ENCODE data around the gene CCN6.

CCN6 gene

DNA sequence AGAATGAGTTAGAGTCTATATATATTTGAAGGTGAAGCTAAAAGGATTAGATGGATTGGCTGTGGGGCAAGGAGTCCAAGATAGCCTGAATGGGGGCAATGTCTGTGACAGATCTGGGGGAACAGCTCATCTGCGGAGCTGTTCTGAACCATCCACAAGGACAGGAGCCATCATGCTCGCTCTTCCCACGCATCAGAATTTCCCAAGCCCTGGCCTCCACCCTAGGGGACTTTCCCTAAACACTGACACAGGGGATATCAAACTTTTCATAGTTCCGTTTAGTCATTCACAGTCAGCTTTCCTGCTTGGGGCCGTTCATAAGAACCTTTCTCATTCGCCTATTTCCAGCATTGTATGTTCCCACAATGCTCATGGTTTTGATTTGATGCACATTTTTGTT lies 37.6 kb upstream of the CCN6 start:
- Histone ChIP-seq H3K36me3 (ENCODE audit: control insufficient read depth in 1 of 2, insufficient read depth in 2 of 2, low read length in 2 of 2) (no peaks in the 10 kb centered on the region), H3K27me3 (ENCODE audit: control insufficient read depth in 1 of 2, insufficient read depth in 2 of 2, low read length in 2 of 2) (no peaks in the 10 kb centered on the region), H3K27ac (ENCODE audit: low read depth, low read length) (no peak overlapping the region), H3K4me3 (ENCODE audit: low read depth in 1 of 2, low read length in 2 of 2) (no peak overlapping the region), H3K9ac (ENCODE audit: low read depth in 1 of 2, low read length in 2 of 2) (no peak overlapping the region), H3K9me3 (ENCODE audit: control insufficient read depth in 1 of 2, low read length in 2 of 2) (no peaks in the 10 kb centered on the region), H3K4me1 (ENCODE audit: control insufficient read depth in 1 of 2, insufficient read depth in 2 of 2, low read length in 2 of 2) (peaks cover 0 to 10% of the 10 kb centered on the region in 2 donors)

DNA sequence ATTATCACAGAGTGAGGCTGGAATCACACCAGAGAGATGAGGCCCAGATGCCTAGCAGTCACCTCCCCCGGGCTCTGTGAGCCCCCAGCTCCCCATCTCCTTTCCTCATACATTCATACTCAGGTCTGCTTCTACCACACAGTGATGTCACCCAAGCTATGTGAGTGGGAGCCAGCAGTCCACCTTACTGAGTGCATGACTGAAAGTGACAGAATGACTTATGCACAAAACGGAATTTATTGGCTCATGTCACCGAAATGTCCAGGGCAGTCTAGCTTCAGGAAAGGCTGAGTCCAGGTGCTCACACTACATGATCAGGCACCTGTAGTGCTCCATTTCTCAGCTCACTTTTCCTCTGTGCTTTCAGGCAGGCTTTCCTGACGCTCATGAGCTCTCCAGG lies 36.7 kb upstream of the CCN6 start:
- Histone ChIP-seq H3K9me3 (ENCODE audit: control insufficient read depth in 1 of 2, low read length in 2 of 2) (no peaks in the 10 kb centered on the region), H3K27me3 (ENCODE audit: control insufficient read depth in 1 of 2, insufficient read depth in 2 of 2, low read length in 2 of 2) (no peaks in the 10 kb centered on the region), H3K36me3 (ENCODE audit: control insufficient read depth in 1 of 2, insufficient read depth in 2 of 2, low read length in 2 of 2) (no peaks in the 10 kb centered on the region), H3K4me3 (ENCODE audit: low read depth in 1 of 2, low read length in 2 of 2) (no peak overlapping the region), H3K4me1 (ENCODE audit: control insufficient read depth in 1 of 2, insufficient read depth in 2 of 2, low read length in 2 of 2) (peaks cover 0 to 10% of the 10 kb centered on the region in 2 donors), H3K27ac (ENCODE audit: low read depth, low read length) (no peak overlapping the region), H3K9ac (ENCODE audit: low read depth in 1 of 2, low read length in 2 of 2) (no peak overlapping the region)

- Histone ChIP-seq H3K9ac (ENCODE audit: low read depth in 1 of 2, low read length in 2 of 2) (no peak overlapping the region), H3K27me3 (ENCODE audit: control insufficient read depth in 1 of 2, insufficient read depth in 2 of 2, low read length in 2 of 2) (no peaks in the 10 kb centered on the region), H3K36me3 (ENCODE audit: control insufficient read depth in 1 of 2, insufficient read depth in 2 of 2, low read length in 2 of 2) (no peaks in the 10 kb centered on the region), H3K4me1 (ENCODE audit: control insufficient read depth in 1 of 2, insufficient read depth in 2 of 2, low read length in 2 of 2) (peaks cover 0 to 10% of the 10 kb centered on the region in 2 donors), H3K27ac (ENCODE audit: low read depth, low read length) (no peak overlapping the region), H3K9me3 (ENCODE audit: control insufficient read depth in 1 of 2, low read length in 2 of 2) (no peaks in the 10 kb centered on the region), H3K4me3 (ENCODE audit: low read depth in 1 of 2, low read length in 2 of 2) (no peak overlapping the region)
These were observed 36.0 kb upstream of the CCN6 start for GRCh38 chr6:112017760-112018537.

- no peak overlapping the region for H3K4me3 ChIP-seq (ENCODE audit: low read depth in 1 of 2, low read length in 2 of 2)
- no peaks in the 10 kb centered on the region for H3K36me3 ChIP-seq (ENCODE audit: control insufficient read depth in 1 of 2, insufficient read depth in 2 of 2, low read length in 2 of 2)
- no peaks in the 10 kb centered on the region for H3K9me3 ChIP-seq (ENCODE audit: control insufficient read depth in 1 of 2, low read length in 2 of 2)
- H3K4me1 ChIP-seq (ENCODE audit: control insufficient read depth in 1 of 2, insufficient read depth in 2 of 2, low read length in 2 of 2), result peaks cover 0 to 10% of the 10 kb centered on the region in 2 donors
- H3K9ac ChIP-seq (ENCODE audit: low read depth in 1 of 2, low read length in 2 of 2), result no peak overlapping the region
- H3K27me3 ChIP-seq (ENCODE audit: control insufficient read depth in 1 of 2, insufficient read depth in 2 of 2, low read length in 2 of 2), result no peaks in the 10 kb centered on the region
- H3K27ac ChIP-seq (ENCODE audit: low read depth, low read length), result no peak overlapping the region
These were observed 35.1 kb upstream of the CCN6 start for GRCh38 chr6:112018619-112019416.

DNA sequence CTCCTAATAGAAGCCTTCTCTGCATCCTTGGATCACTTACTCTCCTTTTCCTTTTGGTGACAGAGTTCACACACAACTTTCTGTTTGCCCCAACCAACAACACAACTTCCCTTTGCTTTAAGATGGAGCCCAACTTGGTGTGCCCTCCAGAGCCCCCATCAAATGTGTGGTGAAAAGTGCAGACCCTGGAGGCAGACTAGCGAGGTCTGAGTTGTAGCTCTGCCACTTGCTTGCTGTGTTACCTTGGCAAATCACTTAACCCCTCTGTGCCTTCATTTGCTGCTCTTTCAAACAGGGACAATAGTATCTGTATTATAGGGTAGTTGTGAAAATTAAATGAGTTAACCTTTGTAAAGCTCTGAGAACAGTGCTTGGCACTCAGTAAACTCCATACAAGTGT lies 34.3 kb upstream of the CCN6 start:
- Histone ChIP-seq H3K9ac (ENCODE audit: low read depth in 1 of 2, low read length in 2 of 2) (no peak overlapping the region), H3K36me3 (ENCODE audit: control insufficient read depth in 1 of 2, insufficient read depth in 2 of 2, low read length in 2 of 2) (no peaks in the 10 kb centered on the region), H3K27ac (ENCODE audit: low read depth, low read length) (no peak overlapping the region), H3K27me3 (ENCODE audit: control insufficient read depth in 1 of 2, insufficient read depth in 2 of 2, low read length in 2 of 2) (no peaks in the 10 kb centered on the region), H3K4me3 (ENCODE audit: low read depth in 1 of 2, low read length in 2 of 2) (no peak overlapping the region), H3K9me3 (ENCODE audit: control insufficient read depth in 1 of 2, low read length in 2 of 2) (no peaks in the 10 kb centered on the region), H3K4me1 (ENCODE audit: control insufficient read depth in 1 of 2, insufficient read depth in 2 of 2, low read length in 2 of 2) (peaks cover 0 to 10% of the 10 kb centered on the region in 2 donors)

GRCh38 chr6:112021691-112022310 lies 32.1 kb upstream of the CCN6 start:
- Histone ChIP-seq H3K4me1 (ENCODE audit: control insufficient read depth in 1 of 2, insufficient read depth in 2 of 2, low read length in 2 of 2) (peaks cover 0 to 10% of the 10 kb centered on the region in 2 donors), H3K27me3 (ENCODE audit: control insufficient read depth in 1 of 2, insufficient read depth in 2 of 2, low read length in 2 of 2) (no peaks in the 10 kb centered on the region), H3K9ac (ENCODE audit: low read depth in 1 of 2, low read length in 2 of 2) (no peak overlapping the region), H3K4me3 (ENCODE audit: low read depth in 1 of 2, low read length in 2 of 2) (no peak overlapping the region), H3K9me3 (ENCODE audit: control insufficient read depth in 1 of 2, low read length in 2 of 2) (no peaks in the 10 kb centered on the region), H3K27ac (ENCODE audit: low read depth, low read length) (no peak overlapping the region), H3K36me3 (ENCODE audit: control insufficient read depth in 1 of 2, insufficient read depth in 2 of 2, low read length in 2 of 2) (no peaks in the 10 kb centered on the region)

GRCh38 chr6:112022749-112023148 lies 31.2 kb upstream of the CCN6 start:
- H3K4me1 ChIP-seq (ENCODE audit: control insufficient read depth in 1 of 2, insufficient read depth in 2 of 2, low read length in 2 of 2), result peaks cover 3 to 10% of the 10 kb centered on the region in 2 donors
- H3K27me3 ChIP-seq (ENCODE audit: control insufficient read depth in 1 of 2, insufficient read depth in 2 of 2, low read length in 2 of 2), result no peaks in the 10 kb centered on the region
- no peak overlapping the region for H3K4me3 ChIP-seq (ENCODE audit: low read depth in 1 of 2, low read length in 2 of 2)
- H3K27ac ChIP-seq (ENCODE audit: low read depth, low read length), result no peak overlapping the region
- H3K36me3 ChIP-seq (ENCODE audit: control insufficient read depth in 1 of 2, insufficient read depth in 2 of 2, low read length in 2 of 2), result no peaks in the 10 kb centered on the region
- H3K9ac ChIP-seq (ENCODE audit: low read depth in 1 of 2, low read length in 2 of 2), result no peak overlapping the region
- H3K9me3 ChIP-seq (ENCODE audit: control insufficient read depth in 1 of 2, low read length in 2 of 2), result no peaks in the 10 kb centered on the region

GRCh38 chr6:112024464-112024863 lies 29.4 kb upstream of the CCN6 start:
- Histone ChIP-seq H3K4me3 (ENCODE audit: low read depth in 1 of 2, low read length in 2 of 2) (no peak overlapping the region), H3K36me3 (ENCODE audit: control insufficient read depth in 1 of 2, insufficient read depth in 2 of 2, low read length in 2 of 2) (no peaks in the 10 kb centered on the region), H3K9me3 (ENCODE audit: control insufficient read depth in 1 of 2, low read length in 2 of 2) (no peaks in the 10 kb centered on the region), H3K27me3 (ENCODE audit: control insufficient read depth in 1 of 2, insufficient read depth in 2 of 2, low read length in 2 of 2) (no peaks in the 10 kb centered on the region), H3K9ac (ENCODE audit: low read depth in 1 of 2, low read length in 2 of 2) (no peak overlapping the region), H3K27ac (ENCODE audit: low read depth, low read length) (no peak overlapping the region), H3K4me1 (ENCODE audit: control insufficient read depth in 1 of 2, insufficient read depth in 2 of 2, low read length in 2 of 2) (peaks cover 4 to 10% of the 10 kb centered on the region in 2 donors)

DNA sequence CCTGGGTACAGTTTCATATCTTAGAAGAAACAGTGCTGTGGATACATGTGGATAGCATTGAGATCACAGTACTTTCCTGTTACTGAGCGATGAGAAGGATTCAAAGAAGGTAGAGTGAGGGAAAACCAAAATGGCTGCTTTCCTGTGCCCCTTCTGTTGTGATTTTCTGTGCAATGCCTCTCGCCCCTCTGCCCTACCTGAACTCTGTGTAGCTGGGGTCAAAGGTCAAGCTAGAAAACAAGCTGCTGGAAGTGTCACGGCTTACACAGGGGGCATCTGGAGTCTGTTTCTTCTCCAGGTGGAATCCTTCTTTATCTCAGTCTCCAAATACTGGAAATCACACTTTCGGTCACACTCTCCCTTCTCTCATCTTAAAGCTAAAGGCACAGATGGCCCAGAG lies 27.0 kb upstream of the CCN6 start:
- Histone ChIP-seq H3K9me3 (ENCODE audit: control insufficient read depth in 1 of 2, low read length in 2 of 2) (no peaks in the 10 kb centered on the region), H3K27ac (ENCODE audit: low read depth, low read length) (no peak overlapping the region), H3K4me1 (ENCODE audit: control insufficient read depth in 1 of 2, insufficient read depth in 2 of 2, low read length in 2 of 2) (peaks cover 0 to 10% of the 10 kb centered on the region in 2 donors), H3K4me3 (ENCODE audit: low read depth in 1 of 2, low read length in 2 of 2) (no peak overlapping the region), H3K36me3 (ENCODE audit: control insufficient read depth in 1 of 2, insufficient read depth in 2 of 2, low read length in 2 of 2) (no peaks in the 10 kb centered on the region), H3K9ac (ENCODE audit: low read depth in 1 of 2, low read length in 2 of 2) (no peak overlapping the region), H3K27me3 (ENCODE audit: control insufficient read depth in 1 of 2, insufficient read depth in 2 of 2, low read length in 2 of 2) (no peaks in the 10 kb centered on the region)
